GM23248 (cell line): ENCODE data around the gene C9.

ENCODE experiments used
- EZH2 ChIP-seq: fragments of 200-600 bp; sonication (generic); IDR thresholded peaks from 2 replicates; pipeline ENCODE4 v1.6.1; 2018; ENCODE audit warnings: antibody characterized with exemption, mild to moderate bottlenecking; ENCODE audit not compliant: insufficient read depth, poor library complexity, severe bottlenecking
- EZH2phosphoT487 ChIP-seq: fragments of 200-600 bp; sonication (generic); IDR thresholded peaks from 2 replicates; pipeline ENCODE4 v1.6.1; 2018; ENCODE audit warnings: antibody characterized with exemption, moderate library complexity, mild to moderate bottlenecking, low read depth; ENCODE audit not compliant: insufficient read depth

GRCh38 chr5:39240750-39241149 lies 123.5 kb downstream of the C9 start:
- TF ChIP-seq EZH2 (no peak), EZH2phosphoT487 (no peak)
